Dermis microvascular lymphatic vessel endothelial cell (primary cell): ENCODE results near the gene PCSK4. TPM values are rescaled to one million over a fixed set of nuclear protein-coding genes. Genes with fewer than 3 reads are reported as not detected.

Source experiments
- DNase-seq, 2 donors: peaks; one replicate each; pipeline versions ENCODE4 v3.0.0 to v3.0.0-alpha.2; 2010; ENCODE audit warnings: low read depth in 2 of 2
- total RNA-seq: library from RNA; depleted of rRNA; stranded (reverse); fragments of >200 nt; gene quantifications from 2 replicates; pipeline ENCODE4 v1.2.1, GENCODE V29; 2014

Gene PCSK4
- total RNA-seq, 1 donor from 2014 or later, result 0.26 TPM

- DNase-seq, result peak in 1 of 2 donors; percentile 36
Measured at GRCh38 chr19:1439525-1440417, 50.4 kb downstream of the PCSK4 start.

- no peak for DNase-seq
Measured at GRCh38 chr19:1438933-1439354, 51.2 kb downstream of the PCSK4 start.

DNA sequence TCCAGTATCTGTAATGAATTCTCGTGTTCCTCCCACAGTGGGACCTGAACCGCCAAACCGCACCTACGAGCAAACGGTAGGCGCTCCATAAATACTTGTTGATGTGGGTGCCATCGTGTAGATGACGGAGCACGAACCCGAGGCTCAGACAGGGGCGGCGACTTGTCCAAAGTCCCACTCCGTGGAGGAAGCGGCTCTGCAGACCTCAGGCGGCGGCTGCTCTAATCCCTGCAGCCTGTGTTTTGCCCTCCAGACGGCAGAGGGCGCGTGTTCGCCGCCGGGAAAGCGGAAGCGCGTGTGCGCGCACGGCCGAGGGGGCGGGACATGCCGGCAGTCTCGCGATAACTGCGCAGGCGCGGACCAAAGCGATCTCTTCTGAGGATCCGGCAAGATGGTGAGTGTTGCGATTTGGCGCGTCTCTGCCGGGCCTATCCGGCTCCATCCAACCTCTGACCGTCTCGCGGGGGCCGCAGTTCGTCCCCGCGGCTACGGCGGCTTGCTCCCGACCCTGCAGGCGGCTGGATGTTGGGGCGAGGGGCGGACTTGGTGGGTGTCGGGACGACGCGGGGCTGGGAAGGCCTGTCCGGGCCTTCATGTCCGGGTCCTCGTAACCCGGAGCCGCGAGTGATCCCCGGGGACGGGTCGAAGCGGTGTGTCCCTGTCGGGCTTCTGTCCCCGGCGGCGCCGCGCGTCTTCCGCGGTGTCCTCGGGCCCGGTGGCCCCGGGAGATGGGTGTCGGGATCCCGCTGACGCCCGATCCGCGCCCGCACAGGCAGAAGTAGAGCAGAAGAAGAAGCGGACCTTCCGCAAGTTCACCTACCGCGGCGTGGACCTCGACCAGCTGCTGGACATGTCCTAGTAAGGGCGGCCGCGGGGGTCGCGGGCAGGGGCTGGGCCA lies 51.9 kb downstream of the PCSK4 start, which contains the start of gene RPS15:
TSS of gene RPS15 (plus strand) at position 362 of the 898 bp plus-strand sequence. CDS start at position 392, 30 bp downstream.
- peak; percentile 90 to 95 for DNase-seq

DNA sequence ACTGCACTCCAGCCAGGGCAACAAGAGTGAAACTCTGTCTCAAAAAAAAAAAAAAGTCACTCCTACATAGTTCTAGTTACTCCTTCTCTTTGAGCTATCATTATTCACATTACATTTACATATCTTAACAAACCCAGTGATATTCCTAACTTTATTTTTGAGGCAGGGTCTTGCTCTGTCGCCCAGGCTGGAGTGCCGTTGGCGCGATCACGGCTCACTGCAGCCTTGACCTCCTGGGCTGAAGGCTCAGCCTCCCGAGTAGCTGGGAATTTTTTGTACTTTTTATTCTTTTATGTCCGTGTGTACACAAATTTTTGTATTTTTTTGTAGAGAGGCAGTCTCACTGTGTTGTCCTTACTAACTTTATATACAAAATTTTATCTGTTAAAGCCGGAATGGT lies 52.5 kb downstream of the PCSK4 start:
- DNase-seq, result no peak

DNA sequence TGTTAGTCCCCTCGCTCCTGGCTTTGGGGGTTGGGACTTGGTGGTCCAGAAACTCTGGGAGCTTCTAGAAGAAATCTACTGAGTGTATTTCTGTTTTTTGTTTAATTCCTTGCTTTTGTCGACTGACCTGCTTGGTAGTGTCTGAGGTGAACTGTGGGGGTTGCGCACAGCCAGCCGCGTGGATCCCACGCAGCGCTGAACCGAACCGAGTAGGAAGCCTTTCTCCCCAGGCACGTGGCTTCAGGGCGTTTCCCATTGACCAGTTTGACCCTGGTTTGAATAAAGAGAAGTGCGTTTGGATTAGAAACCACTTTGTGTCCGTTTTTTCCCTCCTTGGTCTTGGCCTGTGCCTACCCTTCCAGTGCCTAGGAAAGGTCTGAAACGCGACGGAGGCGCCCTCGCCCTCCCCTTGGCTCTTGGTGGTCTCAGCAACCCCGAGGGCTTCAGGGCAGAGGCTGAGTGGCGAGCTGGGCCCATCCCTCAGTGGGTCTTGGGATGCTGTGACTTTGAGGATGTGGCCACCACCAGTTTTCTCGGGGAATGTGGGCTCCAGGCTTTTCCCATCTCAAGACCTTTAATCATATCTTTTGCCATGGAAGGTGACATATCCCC lies 54.7 kb downstream of the PCSK4 start:
- DNase-seq, result no peak

DNA sequence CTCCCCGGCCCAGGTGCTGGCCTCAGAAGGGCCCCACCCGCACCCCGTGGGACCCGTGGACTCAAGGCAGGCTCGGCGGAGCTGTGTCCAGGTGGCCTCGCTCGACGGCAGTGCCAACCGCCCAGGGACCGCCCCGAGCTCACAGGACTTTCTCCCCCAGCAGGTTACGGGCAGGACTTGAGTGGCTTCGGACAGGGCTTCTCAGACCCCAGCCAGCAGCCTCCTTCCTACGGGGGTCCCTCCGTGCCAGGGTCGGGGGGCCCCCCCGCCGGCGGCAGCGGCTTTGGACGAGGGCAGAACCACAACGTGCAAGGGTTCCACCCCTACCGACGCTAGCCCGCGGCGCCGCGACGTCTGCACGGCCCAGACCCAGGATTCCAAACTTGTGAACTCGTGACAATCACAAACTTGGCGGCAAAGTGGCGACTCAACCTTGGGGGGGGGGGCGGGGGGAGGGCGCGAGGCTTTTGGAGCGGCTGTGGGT lies 55.5 kb downstream of the PCSK4 start:
- DNase-seq, result no peak

- DNase-seq, result no peak
Measured at GRCh38 chr19:1434040-1434366, 56.1 kb downstream of the PCSK4 start.

DNA sequence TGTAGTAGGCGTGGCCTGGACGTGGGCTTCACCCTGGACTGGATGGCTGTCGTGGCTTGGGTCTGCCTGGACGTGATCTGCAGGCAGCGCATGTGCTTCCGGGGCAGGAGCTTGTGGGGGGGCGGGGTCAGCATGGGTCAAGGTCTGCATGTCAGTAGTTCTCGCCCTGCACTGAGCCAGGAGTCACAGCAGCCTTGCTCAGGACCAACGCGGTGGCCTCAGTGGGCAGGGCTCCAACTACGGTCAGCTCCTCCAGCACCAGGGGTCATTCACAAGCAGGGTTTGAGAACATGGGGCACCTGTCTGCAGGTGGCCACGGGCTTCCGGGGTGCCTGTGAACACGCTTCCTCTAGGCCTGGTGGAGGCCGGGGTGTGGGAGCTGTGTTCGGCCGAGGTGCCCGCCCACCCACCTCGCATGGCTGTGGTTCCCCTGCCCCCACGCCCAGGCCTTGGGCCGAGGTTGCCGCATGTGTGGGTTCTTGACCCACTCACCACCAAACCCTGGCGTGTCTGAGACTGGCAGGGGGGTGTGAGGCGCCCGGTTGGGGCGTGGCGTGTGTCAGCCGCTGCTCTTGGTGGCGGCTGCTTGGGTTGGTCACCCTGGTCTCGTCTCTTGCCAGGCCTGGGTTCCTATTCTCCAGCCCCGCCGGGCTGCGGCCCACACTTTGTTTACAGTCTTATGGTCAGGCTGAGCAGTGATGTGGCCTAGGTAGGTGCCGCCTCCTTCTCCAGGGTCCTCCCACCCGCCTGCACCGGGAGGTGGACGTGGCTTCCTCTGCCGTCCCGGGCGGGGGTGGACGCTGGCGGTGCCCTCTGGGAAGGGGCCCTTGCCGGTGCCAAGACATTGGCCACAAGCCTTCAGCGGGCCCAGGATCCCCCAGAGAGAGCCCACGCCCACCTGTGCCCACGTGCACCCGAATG lies 56.8 kb downstream of the PCSK4 start:
- DNase-seq, result no peak

- DNase-seq, result no peak
Measured at GRCh38 chr19:1432507-1432887, 57.7 kb downstream of the PCSK4 start.

GRCh38 chr19:1431759-1432506 lies 58.2 kb downstream of the PCSK4 start:
- DNase-seq, result no peak

Other genes with a start within 250 kb of the PCSK4 start
- 16.8 and 23.6 TPM in 2 replicates for gene ATP5F1D, start 248.6 kb downstream of the PCSK4 start, total RNA-seq
- gene MIDN, start 241.8 kb downstream of the PCSK4 start, total RNA-seq, result 4.9 and 7.0 TPM in 2 replicates
- 118 and 189 TPM in 2 replicates for gene CIRBP, start 221.0 kb downstream of the PCSK4 start, total RNA-seq
- gene FAM174C, start 214.8 kb downstream of the PCSK4 start, total RNA-seq, result 16.4 and 19.7 TPM in 2 replicates
- 0.13 and 0.25 TPM in 2 replicates for gene EFNA2, start 204.5 kb downstream of the PCSK4 start, total RNA-seq
- 67.7 and 92.3 TPM in 2 replicates for gene NDUFS7, start 106.4 kb downstream of the PCSK4 start, total RNA-seq
- gene GAMT, start 88.8 kb downstream of the PCSK4 start, total RNA-seq, result 9.1 and 10.2 TPM in 2 replicates
- 69.4 and 70.3 TPM in 2 replicates for gene DAZAP1, start 82.8 kb downstream of the PCSK4 start, total RNA-seq
- gene RPS15, start 52.0 kb downstream of the PCSK4 start, total RNA-seq, result 352 and 534 TPM in 2 replicates
- under 0.01 TPM in 2 replicates for gene APC2, start 40.2 kb downstream of the PCSK4 start, total RNA-seq
- gene C19orf25, start 11.1 kb downstream of the PCSK4 start, total RNA-seq, result 15.4 and 24.4 TPM in 2 replicates
- 0.26 and 0.51 TPM in 2 replicates for gene REEP6, start 831 bp upstream of the PCSK4 start, total RNA-seq
- not detected in 2 replicates for gene ADAMTSL5, start 22.7 kb upstream of the PCSK4 start, total RNA-seq
- not detected in 2 replicates for gene PLK5, start 33.7 kb upstream of the PCSK4 start, total RNA-seq
- gene MEX3D, start 78.0 kb upstream of the PCSK4 start, total RNA-seq, result 43.1 and 69.7 TPM in 2 replicates
- gene MBD3, start 102.5 kb upstream of the PCSK4 start, total RNA-seq, result 75.7 and 105 TPM in 2 replicates
- gene UQCR11, start 115.1 kb upstream of the PCSK4 start, total RNA-seq, result 82.4 and 109 TPM in 2 replicates
- gene TCF3, start 162.3 kb upstream of the PCSK4 start, total RNA-seq, result 56.0 and 79.3 TPM in 2 replicates